ENCODE measurements around the gene CTPS1.

- TF ChIP-seq, protein P1, sequence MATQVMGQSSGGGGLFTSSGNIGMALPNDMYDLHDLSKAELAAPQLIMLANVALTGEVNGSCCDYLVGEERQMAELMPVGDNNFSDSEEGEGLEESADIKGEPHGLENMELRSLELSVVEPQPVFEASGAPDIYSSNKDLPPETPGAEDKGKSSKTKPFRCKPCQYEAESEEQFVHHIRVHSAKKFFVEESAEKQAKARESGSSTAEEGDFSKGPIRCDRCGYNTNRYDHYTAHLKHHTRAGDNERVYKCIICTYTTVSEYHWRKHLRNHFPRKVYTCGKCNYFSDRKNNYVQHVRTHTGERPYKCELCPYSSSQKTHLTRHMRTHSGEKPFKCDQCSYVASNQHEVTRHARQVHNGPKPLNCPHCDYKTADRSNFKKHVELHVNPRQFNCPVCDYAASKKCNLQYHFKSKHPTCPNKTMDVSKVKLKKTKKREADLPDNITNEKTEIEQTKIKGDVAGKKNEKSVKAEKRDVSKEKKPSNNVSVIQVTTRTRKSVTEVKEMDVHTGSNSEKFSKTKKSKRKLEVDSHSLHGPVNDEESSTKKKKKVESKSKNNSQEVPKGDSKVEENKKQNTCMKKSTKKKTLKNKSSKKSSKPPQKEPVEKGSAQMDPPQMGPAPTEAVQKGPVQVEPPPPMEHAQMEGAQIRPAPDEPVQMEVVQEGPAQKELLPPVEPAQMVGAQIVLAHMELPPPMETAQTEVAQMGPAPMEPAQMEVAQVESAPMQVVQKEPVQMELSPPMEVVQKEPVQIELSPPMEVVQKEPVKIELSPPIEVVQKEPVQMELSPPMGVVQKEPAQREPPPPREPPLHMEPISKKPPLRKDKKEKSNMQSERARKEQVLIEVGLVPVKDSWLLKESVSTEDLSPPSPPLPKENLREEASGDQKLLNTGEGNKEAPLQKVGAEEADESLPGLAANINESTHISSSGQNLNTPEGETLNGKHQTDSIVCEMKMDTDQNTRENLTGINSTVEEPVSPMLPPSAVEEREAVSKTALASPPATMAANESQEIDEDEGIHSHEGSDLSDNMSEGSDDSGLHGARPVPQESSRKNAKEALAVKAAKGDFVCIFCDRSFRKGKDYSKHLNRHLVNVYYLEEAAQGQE (IDR thresholded peaks at IDR 0.05; ENCODE audit: borderline replicate concordance), result no peak
- TF ChIP-seq EZH2 (IDR thresholded peaks at IDR 0.05; ENCODE audit: borderline replicate concordance, insufficient read depth, low read length, poor library complexity, severe bottlenecking), result no peak
Measured at GRCh38 chr1:41024953-41025352, 45.5 kb downstream of the CTPS1 start.
